Prostate gland (tissue), 2 donors: ENCODE data around the gene COG2.

Source experiments
- POLR2A ChIP-seq: fragments of 450-650 bp; IDR thresholded peaks from one replicate; pipeline ENCODE4 v1.6.1; 2016; ENCODE audit warnings: antibody characterized with exemption, mild to moderate bottlenecking
- POLR2AphosphoS5 ChIP-seq: sonication (generic); formaldehyde crosslinking; IDR thresholded peaks from one replicate; pipeline ENCODE4 v1.6.1; 2017; ENCODE audit warnings: antibody characterized with exemption
- TF ChIP-seq, protein P1 (sequence below), 4 experiments: fragments of 200-600 bp in 2 of 4; fragments of 450-650 bp in 2 of 4; sonication (generic) in 2 of 4; IDR thresholded peaks; 1 replicate in 3 of 4; 2 replicates in 1 of 4; pipeline ENCODE4 v1.5.1; 2016 to 2019; ENCODE audit warnings: antibody characterized with exemption in 4 of 4, mild to moderate bottlenecking in 2 of 4, moderate library complexity in 2 of 4

DNA sequence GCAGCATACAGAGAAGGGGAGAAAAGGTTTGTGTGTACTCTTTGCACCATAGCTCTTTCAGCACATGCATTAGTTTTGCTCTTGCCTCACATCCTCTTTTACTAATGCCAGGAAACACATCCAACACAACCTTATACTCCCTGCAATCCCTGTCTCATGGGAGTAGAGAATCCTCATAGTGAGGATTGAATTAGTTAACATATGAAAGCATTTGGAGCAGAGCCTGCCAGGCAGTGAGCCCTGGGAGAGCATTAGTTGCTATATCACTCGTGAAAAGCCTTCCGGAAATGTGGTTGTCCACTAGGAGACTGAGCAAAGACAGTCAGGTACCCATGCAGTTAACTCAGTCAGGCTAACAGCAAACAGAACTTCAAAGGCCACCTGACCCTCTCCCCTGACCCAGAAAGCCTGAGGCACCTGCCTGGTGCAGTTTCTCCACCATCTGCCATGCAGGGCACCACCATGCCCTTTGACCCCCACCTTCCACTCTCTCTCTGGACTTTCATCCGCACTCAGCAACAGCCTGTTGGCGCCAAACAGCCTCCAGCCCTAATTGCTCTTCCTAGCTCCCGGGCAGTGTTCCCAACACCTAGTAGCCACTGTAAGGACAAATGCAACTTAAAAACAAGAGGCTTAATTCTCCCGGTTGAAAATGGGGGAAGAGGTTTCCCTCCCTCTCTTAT is 86.6 kb downstream of the COG2 start:
- TF ChIP-seq, protein P1, sequence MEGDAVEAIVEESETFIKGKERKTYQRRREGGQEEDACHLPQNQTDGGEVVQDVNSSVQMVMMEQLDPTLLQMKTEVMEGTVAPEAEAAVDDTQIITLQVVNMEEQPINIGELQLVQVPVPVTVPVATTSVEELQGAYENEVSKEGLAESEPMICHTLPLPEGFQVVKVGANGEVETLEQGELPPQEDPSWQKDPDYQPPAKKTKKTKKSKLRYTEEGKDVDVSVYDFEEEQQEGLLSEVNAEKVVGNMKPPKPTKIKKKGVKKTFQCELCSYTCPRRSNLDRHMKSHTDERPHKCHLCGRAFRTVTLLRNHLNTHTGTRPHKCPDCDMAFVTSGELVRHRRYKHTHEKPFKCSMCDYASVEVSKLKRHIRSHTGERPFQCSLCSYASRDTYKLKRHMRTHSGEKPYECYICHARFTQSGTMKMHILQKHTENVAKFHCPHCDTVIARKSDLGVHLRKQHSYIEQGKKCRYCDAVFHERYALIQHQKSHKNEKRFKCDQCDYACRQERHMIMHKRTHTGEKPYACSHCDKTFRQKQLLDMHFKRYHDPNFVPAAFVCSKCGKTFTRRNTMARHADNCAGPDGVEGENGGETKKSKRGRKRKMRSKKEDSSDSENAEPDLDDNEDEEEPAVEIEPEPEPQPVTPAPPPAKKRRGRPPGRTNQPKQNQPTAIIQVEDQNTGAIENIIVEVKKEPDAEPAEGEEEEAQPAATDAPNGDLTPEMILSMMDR (IDR thresholded peaks at IDR 0.05), result no peak
- TF ChIP-seq POLR2A (no peak), POLR2AphosphoS5 (no peak)
